ACC112 (cell line): ENCODE measurements around the gene BARHL2.

ENCODE experiments used
- H2AFZ ChIP-seq: fragments of 200-600 bp; sonication (generic); one replicate; pipeline ENCODE4 v1.6.0; 2017; ENCODE audit warnings: antibody characterized with exemption, low read length; ENCODE audit not compliant: unreplicated experiment
- H3K27ac ChIP-seq: fragments of 200-600 bp; sonication (generic); 2 replicates; pipeline ENCODE4 v1.5.1; 2014; ENCODE audit warnings: low read depth, mild to moderate bottlenecking, antibody characterized with exemption, low read length, moderate library complexity
- H3K27me3 ChIP-seq: fragments of 200-600 bp; sonication (generic); 2 replicates; pipeline ENCODE4 v1.6.1; 2014; ENCODE audit warnings: mild to moderate bottlenecking, antibody characterized with exemption, low read length, moderate library complexity, mixed read lengths; ENCODE audit not compliant: insufficient read depth
- H3K36me3 ChIP-seq: fragments of 200-600 bp; sonication (generic); 2 replicates; pipeline ENCODE4 v1.6.1; 2016; ENCODE audit warnings: mild to moderate bottlenecking, antibody characterized with exemption, low read length, moderate library complexity, mixed read lengths; ENCODE audit not compliant: insufficient read depth
- H3K4me1 ChIP-seq: fragments of 200-600 bp; sonication (generic); one replicate; pipeline ENCODE4 v1.6.1; 2016; ENCODE audit warnings: low read length, mixed read lengths; ENCODE audit not compliant: insufficient read depth, unreplicated experiment, control insufficient read depth
- H3K4me3 ChIP-seq: fragments of 200-600 bp; sonication (generic); 2 replicates; pipeline ENCODE4 v1.5.1; 2014; ENCODE audit warnings: mild to moderate bottlenecking, low read depth, low read length
- H3K79me2 ChIP-seq: fragments of 200-600 bp; sonication (generic); one replicate; pipeline ENCODE4 v1.6.0; 2016; ENCODE audit warnings: low read length; ENCODE audit not compliant: control insufficient read depth, unreplicated experiment, insufficient read depth

Gene BARHL2

DNA sequence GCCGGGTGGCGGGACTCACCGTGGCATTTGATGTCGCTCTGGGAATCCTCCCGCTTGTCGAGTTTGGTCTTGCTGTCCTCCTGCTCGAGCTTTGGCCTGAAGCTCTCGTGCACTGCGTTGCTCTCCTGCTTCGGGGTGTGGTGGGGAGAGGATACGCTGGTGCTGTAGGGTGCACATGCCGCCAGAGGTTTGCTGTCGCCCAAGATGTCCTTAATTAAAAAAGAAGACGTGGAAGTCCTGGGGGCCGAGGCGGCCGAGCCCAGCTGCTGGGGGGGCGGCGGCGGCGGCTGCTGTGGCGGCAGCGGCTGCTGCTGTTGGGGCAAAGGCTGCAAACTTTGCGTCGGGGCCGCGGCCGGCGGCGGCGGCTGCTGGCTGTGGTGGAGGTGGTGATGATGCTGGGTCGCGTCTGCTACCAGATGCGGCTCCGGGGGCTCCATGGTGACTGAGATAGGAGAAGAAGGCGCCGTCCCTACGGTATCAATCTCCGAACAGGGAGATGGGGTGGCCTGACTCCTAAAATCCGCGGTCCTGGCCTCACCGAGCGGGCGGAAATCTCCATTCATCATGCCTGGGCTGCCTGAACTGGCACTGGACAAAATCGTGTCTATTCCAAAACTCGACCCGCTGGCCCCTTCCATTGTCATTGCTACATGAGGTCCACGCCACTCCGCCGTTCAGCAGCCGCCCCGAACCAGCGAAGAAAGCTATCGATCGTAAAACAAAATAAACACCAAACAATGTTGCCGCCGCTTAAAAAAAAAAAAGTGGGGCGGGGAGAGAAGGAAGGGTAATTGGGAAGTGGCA lies at the start of gene BARHL2:
TSS of gene BARHL2 (minus strand) at position 751 of the 804 bp plus-strand sequence. CDS start at position 644, 107 bp downstream.
- Histone ChIP-seq H2AFZ (peak within 1 kb of the TSS; percentile 11), H3K79me2 (no peaks in the 10 kb centered on the region), H3K4me1 (no peaks in the 10 kb centered on the region), H3K4me3 (peak within 1 kb of the TSS; percentile 55), H3K27ac (no peak within 1 kb of the TSS), H3K36me3 (no peaks in the 10 kb centered on the region), H3K27me3 (peaks cover 98% of the 10 kb centered on the region)

DNA sequence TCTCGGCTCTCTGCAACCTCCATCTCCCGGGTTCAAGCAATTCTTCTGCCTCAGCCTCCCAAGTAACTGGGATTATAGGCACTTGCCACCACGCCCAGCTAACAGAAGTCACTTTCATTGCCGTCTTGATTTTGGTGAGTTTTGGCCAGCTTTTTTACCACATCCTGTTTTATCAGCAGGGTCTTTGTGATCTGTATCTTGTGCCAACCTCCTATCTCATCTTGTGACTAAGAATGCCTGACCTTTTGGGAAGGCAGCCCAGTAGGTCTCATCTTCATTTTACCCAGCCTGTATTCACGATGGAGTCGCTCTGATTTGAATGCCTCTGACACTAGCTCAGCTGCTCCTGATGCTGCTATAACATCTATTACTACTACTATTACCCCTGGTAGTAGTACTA lies 46.8 kb upstream of the BARHL2 start:
- Histone ChIP-seq H3K27me3 (peaks cover 12% of the 10 kb centered on the region), H3K27ac (no peak overlapping the region), H3K4me1 (no peaks in the 10 kb centered on the region), H2AFZ (no peak overlapping the region), H3K4me3 (no peak overlapping the region), H3K79me2 (no peaks in the 10 kb centered on the region), H3K36me3 (no peaks in the 10 kb centered on the region)

DNA sequence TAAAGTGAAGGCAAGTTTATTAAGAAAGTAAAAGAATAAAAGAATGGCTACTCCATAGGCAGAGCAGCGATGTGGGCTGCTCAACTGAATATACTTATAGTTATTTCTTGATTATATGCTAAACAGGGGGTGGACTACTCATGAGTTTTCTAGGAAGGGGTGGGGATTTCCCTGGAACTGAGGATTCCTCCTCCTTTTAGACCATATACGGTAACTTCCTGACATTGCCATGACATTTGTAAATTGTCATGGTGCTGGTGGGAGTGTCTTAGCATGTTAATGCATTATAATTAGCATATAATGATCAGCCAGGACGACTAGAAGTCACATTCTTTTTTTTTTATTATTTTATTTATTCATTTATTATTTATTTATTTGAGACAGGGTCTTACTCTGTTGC lies 46.4 kb upstream of the BARHL2 start:
- no peak overlapping the region for H3K27ac ChIP-seq
- H3K4me1 ChIP-seq = no peaks in the 10 kb centered on the region
- no peaks in the 10 kb centered on the region for H3K36me3 ChIP-seq
- no peak overlapping the region for H2AFZ ChIP-seq
- H3K27me3 ChIP-seq = peaks cover 12% of the 10 kb centered on the region
- H3K79me2 ChIP-seq = no peaks in the 10 kb centered on the region
- H3K4me3 ChIP-seq = no peak overlapping the region

- Histone ChIP-seq H3K4me1 (no peaks in the 10 kb centered on the region), H3K4me3 (no peak overlapping the region), H3K79me2 (no peaks in the 10 kb centered on the region), H3K27me3 (peaks cover 17% of the 10 kb centered on the region), H3K27ac (no peak overlapping the region), H3K36me3 (no peaks in the 10 kb centered on the region), H2AFZ (no peak overlapping the region)
These were observed 44.9 kb upstream of the BARHL2 start for GRCh38 chr1:90761781-90762589.

- peaks cover 17% of the 10 kb centered on the region for H3K27me3 ChIP-seq
These were observed 44.1 kb upstream of the BARHL2 start for GRCh38 chr1:90761156-90761555.

GRCh38 chr1:90753556-90753955 lies 36.5 kb upstream of the BARHL2 start:
- H2AFZ ChIP-seq = no peak overlapping the region
- peaks cover 52% of the 10 kb centered on the region for H3K27me3 ChIP-seq
- no peak overlapping the region for H3K4me3 ChIP-seq
- no peaks in the 10 kb centered on the region for H3K79me2 ChIP-seq
- H3K36me3 ChIP-seq = no peaks in the 10 kb centered on the region
- no peak overlapping the region for H3K27ac ChIP-seq
- H3K4me1 ChIP-seq = no peaks in the 10 kb centered on the region

More at GRCh38 chr1:90761156-90761555, 44.1 kb upstream of the BARHL2 start:
- Histone ChIP-seq H3K79me2 (no peaks in the 10 kb centered on the region), H3K4me1 (no peaks in the 10 kb centered on the region), H2AFZ (no peak overlapping the region), H3K27ac (no peak overlapping the region), H3K36me3 (no peaks in the 10 kb centered on the region), H3K4me3 (no peak overlapping the region)

- no peaks in the 10 kb centered on the region for H3K79me2 ChIP-seq
- H3K4me3 ChIP-seq = no peak overlapping the region
- H3K36me3 ChIP-seq = no peaks in the 10 kb centered on the region
- no peaks in the 10 kb centered on the region for H3K4me1 ChIP-seq
- H2AFZ ChIP-seq = no peak overlapping the region
- H3K27me3 ChIP-seq = peaks cover 48% of the 10 kb centered on the region
- H3K27ac ChIP-seq = no peak overlapping the region
These were observed 31.6 kb upstream of the BARHL2 start for GRCh38 chr1:90748668-90749067.

- Histone ChIP-seq H3K4me1 (no peaks in the 10 kb centered on the region), H3K79me2 (no peaks in the 10 kb centered on the region), H3K36me3 (no peaks in the 10 kb centered on the region), H2AFZ (no peak overlapping the region), H3K27ac (no peak overlapping the region), H3K4me3 (no peak overlapping the region), H3K27me3 (peaks cover 35% of the 10 kb centered on the region)
These were observed 29.8 kb upstream of the BARHL2 start for GRCh38 chr1:90746857-90747256.

DNA sequence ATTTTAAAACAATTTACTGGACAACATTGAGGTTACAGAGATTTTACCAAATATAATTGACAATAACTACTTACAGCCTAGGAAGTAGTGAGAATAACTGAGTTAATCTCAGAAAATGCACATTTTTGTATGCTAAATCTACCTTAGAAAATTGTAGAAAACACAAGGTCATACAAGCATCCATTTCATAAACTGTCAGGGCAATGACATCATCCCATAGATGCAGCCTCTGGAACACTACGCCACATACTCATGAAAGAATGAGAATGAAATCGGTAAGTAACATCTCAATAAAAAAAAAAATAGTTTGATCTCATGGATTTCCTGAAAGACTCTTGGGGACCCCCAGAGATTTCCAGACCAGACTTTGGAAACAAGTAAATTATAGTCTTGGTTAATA lies 28.9 kb upstream of the BARHL2 start:
- no peak overlapping the region for H3K4me3 ChIP-seq
- no peak overlapping the region for H2AFZ ChIP-seq
- H3K27me3 ChIP-seq = peaks cover 34% of the 10 kb centered on the region
- no peaks in the 10 kb centered on the region for H3K36me3 ChIP-seq
- no peaks in the 10 kb centered on the region for H3K4me1 ChIP-seq
- H3K79me2 ChIP-seq = no peaks in the 10 kb centered on the region
- H3K27ac ChIP-seq = no peak overlapping the region

GRCh38 chr1:90732136-90732535 lies 15.0 kb upstream of the BARHL2 start:
- Histone ChIP-seq H3K79me2 (no peaks in the 10 kb centered on the region), H3K4me1 (no peaks in the 10 kb centered on the region), H3K27me3 (peaks cover 91% of the 10 kb centered on the region), H2AFZ (no peak overlapping the region), H3K36me3 (no peaks in the 10 kb centered on the region), H3K4me3 (no peak overlapping the region), H3K27ac (no peak overlapping the region)
